ENCODE measurements around the gene SPTAN1. TPM values are rescaled to one million over a fixed set of nuclear protein-coding genes. Genes with fewer than 3 reads are reported as not detected.
A peak's percentile ranks its signal among the peaks of the same experiment; 100 is the strongest.

The SPTAN1 gene
- total RNA-seq, 1 donor from 2014 or later, result 810 TPM

GRCh38 chr9:128593039-128593438 lies 40.7 kb downstream of the SPTAN1 start:
- no peak for FAIRE-seq
- no peak for DNase-seq (ENCODE audit: low spot score in 2 of 2)

- DNase-seq (ENCODE audit: low spot score in 2 of 2) (no peak), FAIRE-seq (no peak)
These were observed 41.5 kb downstream of the SPTAN1 start for GRCh38 chr9:128593856-128594255.

- FAIRE-seq, result no peak
- no peak for DNase-seq (ENCODE audit: low spot score in 2 of 2)
These were observed 43.1 kb downstream of the SPTAN1 start for GRCh38 chr9:128595471-128595870.

GRCh38 chr9:128600099-128600498 lies 47.7 kb downstream of the SPTAN1 start:
- FAIRE-seq, result no peak
- no peak for DNase-seq (ENCODE audit: low spot score in 2 of 2)

GRCh38 chr9:128603697-128604096 lies 51.3 kb downstream of the SPTAN1 start:
- no peak for FAIRE-seq
- DNase-seq (ENCODE audit: low spot score in 2 of 2), result no peak

GRCh38 chr9:128607642-128608350 lies 55.4 kb downstream of the SPTAN1 start:
- peak; percentile 18 to 67 for DNase-seq (ENCODE audit: low spot score in 2 of 2)

GRCh38 chr9:128610897-128611296 lies 58.5 kb downstream of the SPTAN1 start:
- DNase-seq (ENCODE audit: low spot score in 2 of 2) (no peak), FAIRE-seq (no peak)

More at GRCh38 chr9:128607642-128608350, 55.4 kb downstream of the SPTAN1 start:
- FAIRE-seq, result no peak

GRCh38 chr9:128611600-128612394 lies 59.4 kb downstream of the SPTAN1 start:
- FAIRE-seq (no peak), DNase-seq (ENCODE audit: low spot score in 2 of 2) (no peak)

GRCh38 chr9:128614728-128615127 lies 62.3 kb downstream of the SPTAN1 start:
- DNase-seq (ENCODE audit: low spot score in 2 of 2) (no peak), FAIRE-seq (no peak)

- FAIRE-seq, result no peak
- DNase-seq (ENCODE audit: low spot score in 2 of 2), result no peak
These were observed 63.2 kb downstream of the SPTAN1 start for GRCh38 chr9:128615571-128615970.

- FAIRE-seq, result no peak
These were observed 65.6 kb downstream of the SPTAN1 start for GRCh38 chr9:128617943-128618342.

GRCh38 chr9:128619127-128619526 lies 66.7 kb downstream of the SPTAN1 start:
- DNase-seq (ENCODE audit: low spot score in 2 of 2) (no peak), FAIRE-seq (no peak)

More at GRCh38 chr9:128617943-128618342, 65.6 kb downstream of the SPTAN1 start:
- DNase-seq (ENCODE audit: low spot score in 2 of 2), result no peak

GRCh38 chr9:128619779-128620178 lies 67.4 kb downstream of the SPTAN1 start:
- no peak for FAIRE-seq
- DNase-seq (ENCODE audit: low spot score in 2 of 2), result no peak

- FAIRE-seq (no peak), DNase-seq (ENCODE audit: low spot score in 2 of 2) (no peak)
These were observed 69.5 kb downstream of the SPTAN1 start for GRCh38 chr9:128621730-128622455.

- no peak for FAIRE-seq
These were observed 72.2 kb downstream of the SPTAN1 start for GRCh38 chr9:128624566-128624965.

GRCh38 chr9:128625391-128626146 lies 73.2 kb downstream of the SPTAN1 start:
- DNase-seq (ENCODE audit: low spot score in 2 of 2), result peak in 1 of 2 donors; percentile 43

More at GRCh38 chr9:128624566-128624965, 72.2 kb downstream of the SPTAN1 start:
- DNase-seq (ENCODE audit: low spot score in 2 of 2), result no peak

GRCh38 chr9:128626181-128626580 lies 73.8 kb downstream of the SPTAN1 start:
- FAIRE-seq, result no peak
- DNase-seq (ENCODE audit: low spot score in 2 of 2), result no peak

More at GRCh38 chr9:128625391-128626146, 73.2 kb downstream of the SPTAN1 start:
- no peak for FAIRE-seq

- no peak for DNase-seq (ENCODE audit: low spot score in 2 of 2)
- FAIRE-seq, result no peak
These were observed 74.8 kb downstream of the SPTAN1 start for GRCh38 chr9:128627127-128627715.

- FAIRE-seq (no peak), DNase-seq (ENCODE audit: low spot score in 2 of 2) (no peak)
These were observed 75.5 kb downstream of the SPTAN1 start for GRCh38 chr9:128627906-128628305.
